SK-N-SH (cell line): ENCODE results near the gene MYPOP. TPM values are rescaled to one million over a fixed set of nuclear protein-coding genes. Genes with fewer than 3 reads are reported as not detected.

Source experiments
- CTCF ChIA-PET: fragments of 300-600, 350-600 bp; formaldehyde crosslinking; extraction: SDS; loops from one replicate; lab custom pipeline; 2021; lab: Yijun Ruan, JAX
- POLR2A ChIA-PET: fragments of 350-600 bp; sonication (Branson Sonifier 250); formaldehyde crosslinking; extraction: SDS; loops from one replicate; lab custom pipeline; 2020; ENCODE audit warnings: antibody characterized with exemption, inconsistent platforms; lab: Yijun Ruan, JAX
- DNase-seq: peaks from one replicate; pipeline ENCODE4 v3.0.0; 2012
- H2AFZ ChIP-seq: fragments of 200-600 bp; sonication (generic); 2 replicates; pipeline ENCODE4 v1.8.1; 2016; ENCODE audit warnings: antibody characterized with exemption, mild to moderate bottlenecking, low read depth
- H3F3A ChIP-seq: fragments of 200-600 bp; sonication (generic); replicated peaks from 2 replicates; pipeline ENCODE3; 2016; ENCODE audit warnings: antibody characterized with exemption, mild to moderate bottlenecking; ENCODE audit not compliant: insufficient read depth
- H3K27ac ChIP-seq, 2 experiments: fragments of 200-500 bp in 1 of 2; fragments of 200-600 bp in 1 of 2; sonication (Bioruptor generic) in 1 of 2; sonication (generic), shearing (Covaris generic) in 1 of 2; 2 replicates each; pipeline versions ENCODE4 v1.5.1 to v1.6.1; 2014 to 2016; ENCODE audit warnings: low read depth in 2 of 2, inconsistent platforms in 1 of 2, low read length in 1 of 2, mild to moderate bottlenecking in 1 of 2, mixed read lengths in 1 of 2
- H3K27me3 ChIP-seq: fragments of 200-600 bp; sonication (generic), shearing (Covaris generic); 2 replicates; pipeline ENCODE4 v1.6.1; 2016; ENCODE audit warnings: mixed run types; ENCODE audit not compliant: insufficient read depth
- H3K36me3 ChIP-seq, 2 experiments: fragments of 200-500 bp in 1 of 2; fragments of 200-600 bp in 1 of 2; sonication (Bioruptor generic) in 1 of 2; sonication (generic) in 1 of 2; replicated peaks in 1 of 2; 2 replicates each; pipeline versions ENCODE3 to v1.5.1; 2014 to 2016; ENCODE audit warnings: low read length in 1 of 2, mild to moderate bottlenecking in 1 of 2; ENCODE audit not compliant: insufficient read depth in 2 of 2, control insufficient read depth in 1 of 2
- H3K4me1 ChIP-seq, 2 experiments: fragments of 200-500 bp in 1 of 2; fragments of 200-600 bp in 1 of 2; sonication (Bioruptor generic) in 1 of 2; sonication (generic), shearing (Covaris generic) in 1 of 2; 2 replicates each; pipeline versions ENCODE4 v1.5.1 to v1.6.1; 2014 to 2016; ENCODE audit warnings: low read depth in 1 of 2, low read length in 1 of 2, mixed run types in 1 of 2; ENCODE audit not compliant: insufficient read depth in 2 of 2, control insufficient read depth in 1 of 2
- H3K4me2 ChIP-seq: fragments of 200-600 bp; sonication (generic), shearing (Covaris generic); 2 replicates; pipeline ENCODE4 v1.6.1; 2017; ENCODE audit warnings: mixed run types
- H3K4me3 ChIP-seq, 2 experiments: fragments of 200-500 bp in 1 of 2; fragments of 200-600 bp in 1 of 2; sonication (Bioruptor generic) in 1 of 2; sonication (generic), shearing (Covaris generic) in 1 of 2; 2 replicates each; pipeline versions ENCODE4 v1.5.1 to v1.8.1; 2014 to 2016; ENCODE audit warnings: low read depth in 2 of 2, inconsistent platforms in 1 of 2, low read length in 1 of 2, mild to moderate bottlenecking in 1 of 2, mixed read lengths in 1 of 2, moderate library complexity in 1 of 2
- H3K79me2 ChIP-seq: fragments of 200-600 bp; sonication (generic); 2 replicates; pipeline ENCODE4 v1.8.1; 2017; ENCODE audit warnings: mild to moderate bottlenecking; ENCODE audit not compliant: insufficient read depth
- H3K9ac ChIP-seq: fragments of 200-600 bp; sonication (generic); 2 replicates; pipeline ENCODE4 v1.6.1; 2017; ENCODE audit warnings: mixed run types
- H3K9me2 ChIP-seq: fragments of 200-600 bp; sonication (generic); 2 replicates; pipeline ENCODE4 v1.6.1; 2017; ENCODE audit warnings: mixed run types
- H3K9me3 ChIP-seq: fragments of 200-600 bp; sonication (generic); 2 replicates; pipeline ENCODE4 v1.6.1; 2017; ENCODE audit warnings: mixed run types, mild to moderate bottlenecking, moderate library complexity
- H4K20me1 ChIP-seq: fragments of 200-600 bp; sonication (generic); 2 replicates; pipeline ENCODE4 v1.6.1; 2017; ENCODE audit warnings: mild to moderate bottlenecking, mixed run types; ENCODE audit not compliant: insufficient read depth
- EZH2phosphoT487 ChIP-seq: fragments of 200-600 bp; sonication (generic); IDR thresholded peaks from 2 replicates; pipeline ENCODE4 v1.6.1; 2017; ENCODE audit warnings: low read depth, mixed run types, mild to moderate bottlenecking, antibody characterized with exemption, moderate library complexity, borderline replicate concordance
- FOSL2 ChIP-seq: IDR thresholded peaks from 2 replicates; pipeline ENCODE4 v1.4.0; 2012; ENCODE audit warnings: low read depth, mild to moderate bottlenecking, moderate library complexity, borderline replicate concordance
- FOXM1 ChIP-seq: IDR thresholded peaks from 2 replicates; pipeline ENCODE4 v1.4.0; 2012; ENCODE audit warnings: low read depth, mild to moderate bottlenecking
- GABPA ChIP-seq: IDR thresholded peaks from 2 replicates; pipeline ENCODE4 v1.4.0; 2012; ENCODE audit warnings: low read depth, mild to moderate bottlenecking
- GATA2 ChIP-seq: sonication (generic); formaldehyde crosslinking; IDR thresholded peaks from 2 replicates; pipeline ENCODE4 v1.5.0; 2020; ENCODE audit warnings: mild to moderate bottlenecking, missing genetic modification reagents
- JUND ChIP-seq: IDR thresholded peaks from 2 replicates; pipeline ENCODE4 v1.4.0; 2012
- MEF2A ChIP-seq: IDR thresholded peaks from 2 replicates; pipeline ENCODE4 v1.4.0; 2012; ENCODE audit warnings: low read depth, borderline replicate concordance
- NFIC ChIP-seq: IDR thresholded peaks from 2 replicates; pipeline ENCODE4 v1.4.0; 2012; ENCODE audit warnings: borderline replicate concordance
- NRF1 ChIP-seq: IDR thresholded peaks from 2 replicates; pipeline ENCODE4 v1.6.1; 2012; ENCODE audit warnings: low read depth, mild to moderate bottlenecking, low read length
- PBX3 ChIP-seq: IDR thresholded peaks from 2 replicates; pipeline ENCODE4; 2012
- POLR2AphosphoS5 ChIP-seq: IDR thresholded peaks from 2 replicates; pipeline ENCODE4 v1.6.1; 2012; ENCODE audit warnings: low read depth, low read length
- RAD21 ChIP-seq: IDR thresholded peaks from 2 replicates; pipeline ENCODE4 v1.6.1; 2012; ENCODE audit warnings: mild to moderate bottlenecking, low read length
- RCOR1 ChIP-seq: fragments of 150-350 bp; IDR thresholded peaks from 2 replicates; pipeline ENCODE4 v1.6.1; 2017; ENCODE audit warnings: antibody characterized with exemption, low read length
- RFX5 ChIP-seq: IDR thresholded peaks from 2 replicates; pipeline ENCODE4 v1.6.1; 2012; ENCODE audit warnings: mild to moderate bottlenecking, improper control_type of control experiment, low read length
- RXRA ChIP-seq: IDR thresholded peaks from 2 replicates; pipeline ENCODE4 v1.4.0; 2012; ENCODE audit warnings: low read depth, mild to moderate bottlenecking, borderline replicate concordance
- SIN3A ChIP-seq: IDR thresholded peaks from 2 replicates; pipeline ENCODE4 v1.6.1; 2012; ENCODE audit warnings: low read depth, mild to moderate bottlenecking, low read length, moderate library complexity, borderline replicate concordance
- SMC3 ChIP-seq: IDR thresholded peaks from 2 replicates; pipeline ENCODE4 v1.6.1; 2012; ENCODE audit warnings: low read depth, low read length, improper control_type of control experiment
- TAF1 ChIP-seq: IDR thresholded peaks from 2 replicates; pipeline ENCODE4 v1.6.1; 2012; ENCODE audit warnings: low read depth, mild to moderate bottlenecking, low read length, moderate library complexity, borderline replicate concordance
- USF1 ChIP-seq: IDR thresholded peaks from 2 replicates; pipeline ENCODE4 v1.4.0; 2012; ENCODE audit warnings: low read depth, borderline replicate concordance
- USF2 ChIP-seq: fragments of 150-350 bp; IDR thresholded peaks from 2 replicates; pipeline ENCODE4 v1.6.1; 2017; ENCODE audit warnings: antibody characterized with exemption, low read length, low read depth, borderline replicate concordance
- YY1 ChIP-seq: IDR thresholded peaks from 2 replicates; pipeline ENCODE4 v1.4.0; 2012; ENCODE audit warnings: low read depth, mild to moderate bottlenecking
- WGBS: methylation state at CpG from one replicate; pipeline ENCODE4 v1.1.6; 2017; ENCODE audit warnings: low lambda C conversion rate; 5-methylcytosine and 5-hydroxymethylcytosine counted together
- polyA plus RNA-seq, 3 experiments: library from polyadenylated mRNA; depleted of rRNA; stranded (reverse); fragments of >200 nt; gene quantifications; 2 replicates each; pipeline ENCODE4 v1.2.3, GENCODE V29; 2012

MYPOP gene
- polyA plus RNA-seq, 1 of the 3 experiments (the other 2 are of a cell fraction) = 5.1 TPM

GRCh38 chr19:45908956-45909355 lies 6.5 kb upstream of the MYPOP start:
- Histone ChIP-seq H3K36me3 (no peaks in the 10 kb centered on the region), H3K4me3 (no peak overlapping the region), H3K27me3 (no peaks in the 10 kb centered on the region), H3K9me2 (no peaks in the 10 kb centered on the region), H3K9ac (no peak overlapping the region), H3K4me2 (no peak overlapping the region), H2AFZ (no peak overlapping the region), H3K9me3 (no peaks in the 10 kb centered on the region), H3K27ac (no peak overlapping the region), H4K20me1 (no peaks in the 10 kb centered on the region), H3K4me1 (no peaks in the 10 kb centered on the region), H3F3A (no peaks in the 10 kb centered on the region), H3K79me2 (no peaks in the 10 kb centered on the region)
- TF ChIP-seq USF2 (no peak), RXRA (no peak), FOXM1 (no peak), GATA2 (CRISPR knock-in tag) (no peak), SIN3A (no peak), YY1 (no peak), TAF1 (no peak), POLR2AphosphoS5 (no peak), JUND (no peak), RAD21 (no peak), EZH2phosphoT487 (no peak), PBX3 (no peak), FOSL2 (no peak)
- ChIA-PET CTCF (interaction anchor here (1.2 kb wide), 2 partner anchors 26 to 92 kb away, joined by 3 read pairs; no protein-coding TSS in a partner anchor), POLR2A (no interaction called here)
- 62% methylated on average over 5 of the region's 5 CpGs for WGBS
- no peak for DNase-seq

GRCh38 chr19:45906221-45906620 lies 3.8 kb upstream of the MYPOP start:
- H2AFZ ChIP-seq = no peak overlapping the region
- H3K9ac ChIP-seq = no peak overlapping the region
- H3K4me3 ChIP-seq = no peak overlapping the region
- 91% methylated on average over 3 of the region's 3 CpGs for WGBS
- CTCF ChIA-PET = no interaction called here
- no peak overlapping the region for H3K4me2 ChIP-seq
- no peaks in the 10 kb centered on the region for H3K9me3 ChIP-seq
- H3K27ac ChIP-seq = no peak overlapping the region
- DNase-seq = no peak
- POLR2A ChIA-PET = no interaction called here
- peaks cover 8% of the 10 kb centered on the region for H3F3A ChIP-seq
- no peaks in the 10 kb centered on the region for H4K20me1 ChIP-seq
- no peaks in the 10 kb centered on the region for H3K36me3 ChIP-seq
- TF ChIP-seq RFX5 (no peak), FOXM1 (no peak), GABPA (no peak), EZH2phosphoT487 (no peak), TAF1 (no peak), RCOR1 (no peak), USF1 (no peak), SMC3 (no peak), POLR2AphosphoS5 (no peak), NRF1 (no peak), JUND (no peak), FOSL2 (no peak), MEF2A (no peak), NFIC (no peak)
- peaks cover 3% of the 10 kb centered on the region; the same call in 1 of the 2 replicates for H3K79me2 ChIP-seq
- no peaks in the 10 kb centered on the region for H3K27me3 ChIP-seq
- no peaks in the 10 kb centered on the region for H3K9me2 ChIP-seq
- H3K4me1 ChIP-seq = peaks cover 0 to 3% of the 10 kb centered on the region in 2 experiments; a peak in 1 of 4 replicates
